GM12892 (cell line): ENCODE measurements around the gene HTRA1.

Experiments
- POLR2A ChIP-seq: IDR thresholded peaks from 2 replicates; pipeline ENCODE4 v1.6.1; 2011; ENCODE audit warnings: low read depth, low read length, control low read depth
- POLR2AphosphoS5 ChIP-seq: IDR thresholded peaks from 2 replicates; pipeline ENCODE4 v1.6.1; 2011; ENCODE audit warnings: low read depth, low read length, control low read depth
- TAF1 ChIP-seq: IDR thresholded peaks from 2 replicates; pipeline ENCODE4 v1.6.1; 2011; ENCODE audit warnings: low read depth, mild to moderate bottlenecking, control low read depth, low read length, borderline replicate concordance

GRCh38 chr10:122531261-122531660 lies 69.9 kb downstream of the HTRA1 start:
- no peak for TF ChIP-seq POLR2A
- TF ChIP-seq POLR2AphosphoS5, result no peak
- no peak for TF ChIP-seq TAF1
